Lower leg skin (tissue), 4 donors: ENCODE data around the gene LRRC30. TPM values are rescaled to one million over a fixed set of nuclear protein-coding genes. Genes with fewer than 3 reads are reported as not detected.

Experiments
- DNase-seq, 2 donors: peaks; one replicate each; pipeline ENCODE4 v3.0.0-alpha.2; 2019; ENCODE audit warnings: low spot score in 2 of 2
- H3K4me3 ChIP-seq: fragments of 200-600 bp; sonication (generic); 2 replicates; pipeline ENCODE4 v1.5.1; 2017; ENCODE audit warnings: mild to moderate bottlenecking, low read depth; ENCODE audit not compliant: poor library complexity, severe bottlenecking
- CTCF ChIP-seq, 3 donors: fragments of 450-650 bp; IDR thresholded peaks; one replicate each; pipeline ENCODE4 v1.5.1; 2016; ENCODE audit warnings: antibody characterized with exemption in 3 of 3, mild to moderate bottlenecking in 3 of 3, moderate library complexity in 2 of 3
- POLR2A ChIP-seq, 2 donors: fragments of 450-650 bp; IDR thresholded peaks; one replicate each; pipeline ENCODE4 v1.6.1; 2016 to 2017; ENCODE audit warnings: antibody characterized with exemption in 2 of 2, mild to moderate bottlenecking in 1 of 2, moderate library complexity in 1 of 2
- WGBS, 2 donors: methylation state at CpG; one replicate each; pipeline ENCODE4 v1.1.5; 2018; 5-methylcytosine and 5-hydroxymethylcytosine counted together
- intact Hi-C: fragments of 100-400 bp; cut with DNase I; formaldehyde crosslinking; loops from one replicate; pipeline ENCODE4 v1.15.0; 2023; ENCODE audit warnings: low total_unique reads
- total RNA-seq, 4 donors: library from RNA; depleted of rRNA; stranded (reverse); fragments of >200 nt; gene quantifications; one replicate each; pipeline ENCODE4 v1.1.0, GENCODE V29; 2016

LRRC30 gene
- total RNA-seq, 4 donors from 2014 or later = not detected

GRCh38 chr18:7237673-7238272 is 6.9 kb downstream of the LRRC30 start:
- intact Hi-C loops = no loop called here
- TF ChIP-seq CTCF (IDR thresholded peaks at IDR 0.05) (no peak), POLR2A (IDR thresholded peaks at IDR 0.05) (no peak)
- no peak for DNase-seq
- H3K4me3 ChIP-seq = no peak overlapping the region
- WGBS, 2 donors = 77 to 80% methylated on average over 6 of the region's 6 CpGs

GRCh38 chr18:7242926-7243325 is 12.0 kb downstream of the LRRC30 start:
- DNase-seq = no peak
- intact Hi-C loops = no loop called here
- 89 to 93% methylated on average over 4 of the region's 4 CpGs for WGBS, 2 donors
- H3K4me3 ChIP-seq = no peak overlapping the region
- TF ChIP-seq POLR2A (IDR thresholded peaks at IDR 0.05) (no peak), CTCF (IDR thresholded peaks at IDR 0.05) (no peak)

GRCh38 chr18:7248877-7249276 is 18.0 kb downstream of the LRRC30 start:
- 57 to 60% methylated on average over 6 of the region's 6 CpGs for WGBS, 2 donors
- DNase-seq = no peak
- intact Hi-C loops = no loop called here
- TF ChIP-seq CTCF (IDR thresholded peaks at IDR 0.05) (no peak), POLR2A (IDR thresholded peaks at IDR 0.05) (no peak)
- H3K4me3 ChIP-seq = no peak overlapping the region

- intact Hi-C loops = no loop called here
- DNase-seq = no peak
- 79 to 84% methylated on average over 5 of the region's 5 CpGs for WGBS, 2 donors
Measured at GRCh38 chr18:7254163-7254562, 23.3 kb downstream of the LRRC30 start.

GRCh38 chr18:7255054-7255453 is 24.2 kb downstream of the LRRC30 start:
- TF ChIP-seq POLR2A (IDR thresholded peaks at IDR 0.05) (no peak), CTCF (IDR thresholded peaks at IDR 0.05) (no peak)
- no peak overlapping the region for H3K4me3 ChIP-seq
- intact Hi-C loops = no loop called here
- 95 to 96% methylated on average over 8 of the region's 8 CpGs for WGBS, 2 donors
- no peak for DNase-seq

More at GRCh38 chr18:7254163-7254562, 23.3 kb downstream of the LRRC30 start:
- no peak for TF ChIP-seq POLR2A (IDR thresholded peaks at IDR 0.05)
- no peak for TF ChIP-seq CTCF (IDR thresholded peaks at IDR 0.05)
- no peak overlapping the region for H3K4me3 ChIP-seq

- TF ChIP-seq POLR2A (IDR thresholded peaks at IDR 0.05) (no peak), CTCF (IDR thresholded peaks at IDR 0.05) (no peak)
- 93 to 94% methylated on average over 5 of the region's 5 CpGs for WGBS, 2 donors
- intact Hi-C loops = no loop called here
Measured at GRCh38 chr18:7255643-7256042, 24.8 kb downstream of the LRRC30 start.

More at GRCh38 chr18:7255643-7256042, 24.8 kb downstream of the LRRC30 start:
- DNase-seq = no peak
- H3K4me3 ChIP-seq = no peak overlapping the region
